ENCODE data around the gene ELOVL5.

DNA sequence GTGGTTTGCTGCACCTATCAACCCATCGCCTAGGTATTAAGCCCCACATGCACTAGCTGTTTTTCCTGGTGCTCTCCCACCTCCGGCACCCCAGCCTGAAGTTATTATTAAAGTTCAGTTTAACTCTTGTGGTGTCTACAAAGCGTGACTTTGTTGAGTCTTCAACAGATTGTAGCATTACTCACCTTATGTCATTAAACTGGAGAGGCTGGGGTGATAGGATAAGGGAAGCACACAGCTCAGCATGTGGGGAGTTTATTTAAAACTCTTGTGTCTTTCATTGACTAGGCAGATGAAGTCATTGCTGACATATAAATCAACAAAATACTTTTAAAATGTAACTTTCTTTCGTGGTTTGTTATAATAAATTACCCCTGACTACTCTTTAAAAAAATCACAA, 115.4 kb downstream of the ELOVL5 start:
- TF ChIP-seq, protein P1, sequence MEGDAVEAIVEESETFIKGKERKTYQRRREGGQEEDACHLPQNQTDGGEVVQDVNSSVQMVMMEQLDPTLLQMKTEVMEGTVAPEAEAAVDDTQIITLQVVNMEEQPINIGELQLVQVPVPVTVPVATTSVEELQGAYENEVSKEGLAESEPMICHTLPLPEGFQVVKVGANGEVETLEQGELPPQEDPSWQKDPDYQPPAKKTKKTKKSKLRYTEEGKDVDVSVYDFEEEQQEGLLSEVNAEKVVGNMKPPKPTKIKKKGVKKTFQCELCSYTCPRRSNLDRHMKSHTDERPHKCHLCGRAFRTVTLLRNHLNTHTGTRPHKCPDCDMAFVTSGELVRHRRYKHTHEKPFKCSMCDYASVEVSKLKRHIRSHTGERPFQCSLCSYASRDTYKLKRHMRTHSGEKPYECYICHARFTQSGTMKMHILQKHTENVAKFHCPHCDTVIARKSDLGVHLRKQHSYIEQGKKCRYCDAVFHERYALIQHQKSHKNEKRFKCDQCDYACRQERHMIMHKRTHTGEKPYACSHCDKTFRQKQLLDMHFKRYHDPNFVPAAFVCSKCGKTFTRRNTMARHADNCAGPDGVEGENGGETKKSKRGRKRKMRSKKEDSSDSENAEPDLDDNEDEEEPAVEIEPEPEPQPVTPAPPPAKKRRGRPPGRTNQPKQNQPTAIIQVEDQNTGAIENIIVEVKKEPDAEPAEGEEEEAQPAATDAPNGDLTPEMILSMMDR (IDR thresholded peaks at IDR 0.05), result no peak
- TF ChIP-seq SIN3A (IDR thresholded peaks at IDR 0.05; ENCODE audit: borderline replicate concordance, insufficient read depth, low read depth, low read length), result no peak
- no peak for TF ChIP-seq POLR2AphosphoS5 (IDR thresholded peaks at IDR 0.05; ENCODE audit: low read depth, low read length)
- TF ChIP-seq, protein P2, sequence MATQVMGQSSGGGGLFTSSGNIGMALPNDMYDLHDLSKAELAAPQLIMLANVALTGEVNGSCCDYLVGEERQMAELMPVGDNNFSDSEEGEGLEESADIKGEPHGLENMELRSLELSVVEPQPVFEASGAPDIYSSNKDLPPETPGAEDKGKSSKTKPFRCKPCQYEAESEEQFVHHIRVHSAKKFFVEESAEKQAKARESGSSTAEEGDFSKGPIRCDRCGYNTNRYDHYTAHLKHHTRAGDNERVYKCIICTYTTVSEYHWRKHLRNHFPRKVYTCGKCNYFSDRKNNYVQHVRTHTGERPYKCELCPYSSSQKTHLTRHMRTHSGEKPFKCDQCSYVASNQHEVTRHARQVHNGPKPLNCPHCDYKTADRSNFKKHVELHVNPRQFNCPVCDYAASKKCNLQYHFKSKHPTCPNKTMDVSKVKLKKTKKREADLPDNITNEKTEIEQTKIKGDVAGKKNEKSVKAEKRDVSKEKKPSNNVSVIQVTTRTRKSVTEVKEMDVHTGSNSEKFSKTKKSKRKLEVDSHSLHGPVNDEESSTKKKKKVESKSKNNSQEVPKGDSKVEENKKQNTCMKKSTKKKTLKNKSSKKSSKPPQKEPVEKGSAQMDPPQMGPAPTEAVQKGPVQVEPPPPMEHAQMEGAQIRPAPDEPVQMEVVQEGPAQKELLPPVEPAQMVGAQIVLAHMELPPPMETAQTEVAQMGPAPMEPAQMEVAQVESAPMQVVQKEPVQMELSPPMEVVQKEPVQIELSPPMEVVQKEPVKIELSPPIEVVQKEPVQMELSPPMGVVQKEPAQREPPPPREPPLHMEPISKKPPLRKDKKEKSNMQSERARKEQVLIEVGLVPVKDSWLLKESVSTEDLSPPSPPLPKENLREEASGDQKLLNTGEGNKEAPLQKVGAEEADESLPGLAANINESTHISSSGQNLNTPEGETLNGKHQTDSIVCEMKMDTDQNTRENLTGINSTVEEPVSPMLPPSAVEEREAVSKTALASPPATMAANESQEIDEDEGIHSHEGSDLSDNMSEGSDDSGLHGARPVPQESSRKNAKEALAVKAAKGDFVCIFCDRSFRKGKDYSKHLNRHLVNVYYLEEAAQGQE (IDR thresholded peaks at IDR 0.05; ENCODE audit: insufficient read depth in 1 of 2, low read depth in 2 of 2, low read length in 1 of 2), result no peak
- TF ChIP-seq TCF7L2 (IDR thresholded peaks at IDR 0.05; ENCODE audit: low read depth, low read length), result no peak
